HG03439 (cell line): ENCODE measurements around the gene DGAT2L6.
"Not testable (repeated sequence)": the region's sequence is repeated elsewhere in the genome, so short reads cannot be mapped to it uniquely, and the experiment has no call there.

ENCODE experiments used
- ATAC-seq: cut with Tn5 transposase; IDR thresholded peaks from one replicate; pipeline ENCODE4 v1.9.1; 2021; ENCODE audit warnings: mild to moderate bottlenecking, moderate library complexity; ENCODE audit not compliant: unreplicated experiment

The DGAT2L6 gene

DNA sequence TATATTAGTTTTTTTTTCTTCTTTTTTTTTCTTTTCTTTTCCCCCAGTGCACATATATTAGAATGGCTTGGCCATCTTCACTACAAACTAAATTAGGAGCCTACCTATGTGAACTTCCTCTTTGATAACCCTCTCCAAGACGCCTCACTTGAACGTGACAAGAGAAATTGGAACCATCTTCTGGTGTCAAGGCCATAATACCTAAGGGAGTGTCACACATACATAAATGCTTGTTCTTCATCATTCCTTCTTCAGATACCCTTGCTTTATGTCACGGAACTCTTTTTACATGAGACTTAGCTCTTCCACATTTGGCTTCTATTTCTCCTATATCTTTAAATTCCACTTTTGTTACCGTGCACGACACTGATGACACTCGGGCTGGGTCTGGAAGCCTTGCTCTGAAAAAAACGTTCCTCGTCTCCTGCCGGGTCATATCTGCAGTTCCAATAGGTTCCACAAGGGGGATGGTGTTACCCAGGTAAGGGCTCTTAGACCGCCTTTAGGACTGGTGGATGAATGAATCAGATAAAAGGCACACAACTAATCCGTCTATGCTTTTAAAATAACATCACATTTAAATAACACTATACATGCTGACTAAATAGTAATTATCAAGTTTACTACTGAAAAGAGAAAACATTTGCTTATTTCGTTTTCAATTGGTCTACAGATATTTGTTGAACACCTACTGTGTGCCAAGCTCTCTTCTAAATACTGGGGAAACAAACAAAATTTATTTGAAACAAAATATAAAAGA lies 19.9 kb downstream of the DGAT2L6 start:
- no peak for ATAC-seq

DNA sequence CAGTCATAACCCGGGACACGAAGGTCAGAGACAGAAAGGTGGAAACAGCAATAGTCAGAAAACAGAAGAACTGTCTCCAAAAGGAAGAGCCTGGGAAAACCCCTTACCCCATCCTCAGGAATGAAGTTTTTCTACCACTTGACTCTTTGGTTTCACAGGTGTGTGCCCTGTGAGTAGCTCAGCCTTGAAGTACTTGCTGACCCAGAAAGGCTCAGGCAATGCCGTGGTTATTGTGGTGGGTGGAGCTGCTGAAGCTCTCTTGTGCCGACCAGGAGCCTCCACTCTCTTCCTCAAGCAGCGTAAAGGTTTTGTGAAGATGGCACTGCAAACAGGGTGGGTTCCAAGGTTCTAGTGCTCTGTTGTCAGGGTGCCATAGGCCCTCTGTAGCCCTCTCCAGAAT lies 24.4 kb downstream of the DGAT2L6 start:
- ATAC-seq = no peak

DNA sequence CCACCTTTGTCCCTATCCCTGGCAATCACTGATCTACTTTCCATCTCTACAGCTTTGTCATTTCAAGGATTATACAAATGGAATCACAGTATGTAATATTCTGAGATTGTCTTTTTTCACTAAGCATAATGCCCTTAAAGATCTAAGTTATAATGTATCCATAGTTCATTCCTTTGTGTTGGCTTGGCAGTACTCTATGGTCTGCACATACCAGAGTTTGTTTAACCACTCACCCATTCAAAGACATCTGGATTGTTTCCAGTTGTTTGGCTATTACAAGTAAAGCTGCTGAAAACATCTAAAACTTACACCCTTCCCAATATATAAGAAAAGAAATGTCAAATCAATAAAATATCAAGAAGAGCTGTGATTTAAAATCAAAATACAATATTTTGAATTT lies 31.2 kb downstream of the DGAT2L6 start:
- no peak for ATAC-seq

DNA sequence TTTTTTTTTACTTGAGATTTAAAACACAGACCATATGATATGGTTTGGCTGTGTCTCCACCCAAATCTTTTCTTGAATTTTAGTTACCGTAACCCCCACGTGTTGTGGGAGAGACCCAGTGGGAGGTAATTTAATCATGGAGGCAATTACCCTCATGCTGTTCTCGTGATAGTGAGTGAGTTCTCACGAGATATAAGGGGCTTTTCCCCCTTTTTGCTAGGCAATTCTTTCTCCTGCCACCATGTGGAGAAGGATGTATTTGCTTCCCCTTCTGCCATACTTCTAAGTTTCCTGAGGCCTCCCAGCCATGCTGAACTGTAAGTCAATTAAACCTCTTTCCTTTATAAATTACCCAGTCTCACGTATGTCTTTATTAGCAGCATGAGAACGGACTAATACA lies 32.3 kb downstream of the DGAT2L6 start:
- not testable (repeated sequence) for ATAC-seq

DNA sequence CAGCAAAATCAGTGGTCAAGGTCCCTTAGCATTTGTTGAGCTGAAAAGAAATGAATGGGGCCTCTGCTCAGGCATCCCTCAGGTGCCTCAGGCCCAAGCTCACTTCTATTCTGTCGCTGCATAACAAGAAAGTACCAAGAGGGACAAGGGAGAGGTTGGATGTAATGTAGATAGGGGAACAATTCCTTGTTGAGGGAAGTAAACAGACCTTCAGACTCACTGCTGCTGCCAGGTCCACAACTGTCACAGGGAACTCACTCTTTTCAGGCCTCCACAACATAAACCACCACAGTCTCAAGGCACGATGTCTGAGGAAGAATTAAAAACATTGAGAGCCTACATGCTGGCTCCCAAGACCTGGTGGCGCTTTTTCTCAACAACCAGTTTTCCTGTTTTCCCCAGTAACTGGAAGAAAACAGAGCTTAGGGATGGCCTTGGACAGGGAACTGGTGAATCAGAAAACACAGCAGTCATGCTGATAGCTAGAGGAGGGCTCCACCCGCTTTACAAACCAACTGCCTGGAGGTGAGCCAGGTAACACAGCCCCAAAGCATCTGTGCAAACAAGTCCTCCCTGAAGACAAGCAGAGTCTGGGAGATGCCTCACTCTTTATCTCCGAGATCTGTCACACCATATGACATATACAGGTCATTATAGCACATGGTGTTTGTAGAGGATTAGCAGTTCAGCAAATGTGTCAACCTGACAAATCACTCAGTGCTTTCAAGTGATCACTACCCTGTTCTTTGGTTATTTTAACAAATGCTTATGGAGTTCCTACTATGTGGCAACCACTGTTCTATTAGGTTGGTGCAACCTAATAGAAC lies 42.9 kb downstream of the DGAT2L6 start:
- no peak for ATAC-seq

DNA sequence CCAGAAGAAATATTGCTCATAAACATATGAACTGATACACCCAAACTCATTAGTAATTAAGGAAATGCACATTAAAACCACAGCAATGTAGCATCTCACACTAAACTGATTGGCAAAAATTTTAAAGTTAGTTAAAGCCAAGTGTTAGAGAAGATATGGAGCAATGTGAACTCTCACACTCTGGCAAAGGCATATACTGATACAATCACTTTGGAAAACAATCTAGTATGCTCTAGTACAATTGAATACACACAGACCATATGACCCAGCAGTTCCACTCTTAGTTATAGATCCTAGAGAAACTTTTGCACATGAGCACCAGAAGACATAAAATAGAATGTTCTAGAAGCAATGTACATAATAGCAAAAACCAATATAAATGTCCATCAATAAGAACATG lies 48.8 kb downstream of the DGAT2L6 start:
- no peak for ATAC-seq

DNA sequence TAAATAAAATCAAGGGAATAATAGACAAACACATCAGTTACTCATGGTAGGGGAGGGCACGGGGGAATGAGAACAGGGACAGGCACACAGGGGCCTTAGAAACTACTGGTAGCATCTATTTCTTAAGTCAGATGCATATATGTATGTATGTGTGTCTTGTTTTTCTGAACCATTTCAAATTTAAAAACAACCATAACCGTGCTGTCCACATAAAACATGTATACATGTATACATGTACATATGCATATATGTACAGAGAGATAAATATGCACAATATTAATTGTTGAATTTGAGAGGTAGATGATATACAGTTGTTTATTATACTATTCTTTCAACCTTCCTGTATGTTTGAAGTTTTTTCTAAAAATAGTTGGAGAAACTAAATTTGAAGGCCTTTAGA lies 49.4 kb downstream of the DGAT2L6 start:
- no peak for ATAC-seq

DNA sequence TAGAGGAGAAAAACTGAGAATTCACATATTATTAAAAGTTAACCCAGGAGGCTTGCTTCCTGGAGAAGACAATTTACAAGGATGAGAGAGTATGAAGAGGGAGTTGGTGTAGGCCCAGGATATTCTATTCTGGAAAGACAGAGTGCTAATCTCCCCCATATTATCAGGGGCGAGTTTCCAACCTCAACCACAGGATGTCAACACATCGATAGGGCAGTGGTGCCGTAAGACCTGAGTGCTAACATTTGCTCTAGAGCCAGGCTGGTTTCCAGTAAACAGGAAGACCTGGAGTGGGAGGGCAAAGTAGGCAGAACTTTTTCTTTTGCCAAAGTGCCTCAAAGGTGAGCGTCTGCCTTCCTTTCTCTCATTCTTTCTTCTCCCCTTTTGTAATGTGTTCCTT lies 54.4 kb downstream of the DGAT2L6 start:
- ATAC-seq = no peak

DNA sequence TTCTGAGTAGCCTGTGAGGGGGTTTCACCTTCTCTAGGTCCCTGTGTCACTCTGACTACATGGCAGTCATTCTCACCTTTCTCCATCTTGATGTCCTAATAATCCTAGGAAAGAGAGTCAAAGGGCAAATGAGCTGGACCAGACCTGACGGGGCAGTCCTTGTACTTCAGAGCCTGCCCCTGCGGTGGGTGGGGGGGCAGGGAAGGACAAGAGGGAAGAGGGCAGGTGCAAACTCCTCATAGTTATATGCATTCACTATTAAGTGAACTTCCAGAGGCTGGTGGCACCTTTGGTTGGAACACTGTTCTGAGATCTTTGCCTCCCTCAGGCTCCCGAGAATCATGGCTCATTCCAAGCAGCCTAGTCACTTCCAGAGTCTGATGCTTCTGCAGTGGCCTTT lies 57.1 kb downstream of the DGAT2L6 start, which contains the start of gene AWAT1:
AWAT1 (plus strand) TSS at position 301 of the 400 bp plus-strand sequence; CDS start at position 342, 41 bp downstream.
- ATAC-seq = no peak

DNA sequence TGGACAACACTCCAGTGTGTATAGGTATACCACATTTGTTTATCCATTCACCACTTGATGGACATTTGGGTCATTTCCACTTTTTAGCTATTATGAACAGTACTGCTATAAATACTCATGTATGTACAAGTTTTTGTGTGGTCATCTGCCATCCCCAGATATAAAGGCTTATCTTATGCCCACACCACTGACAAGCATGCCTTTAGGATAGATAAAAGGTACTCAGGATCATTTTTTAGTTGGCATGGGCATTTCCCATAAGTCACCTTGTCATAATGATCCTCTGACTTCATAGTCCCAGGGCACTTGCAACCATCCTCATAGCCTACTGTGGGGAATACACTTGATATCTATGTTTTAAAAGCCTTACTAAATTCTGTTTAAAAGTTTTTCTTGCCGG lies 63.5 kb downstream of the DGAT2L6 start:
- ATAC-seq = no peak

DNA sequence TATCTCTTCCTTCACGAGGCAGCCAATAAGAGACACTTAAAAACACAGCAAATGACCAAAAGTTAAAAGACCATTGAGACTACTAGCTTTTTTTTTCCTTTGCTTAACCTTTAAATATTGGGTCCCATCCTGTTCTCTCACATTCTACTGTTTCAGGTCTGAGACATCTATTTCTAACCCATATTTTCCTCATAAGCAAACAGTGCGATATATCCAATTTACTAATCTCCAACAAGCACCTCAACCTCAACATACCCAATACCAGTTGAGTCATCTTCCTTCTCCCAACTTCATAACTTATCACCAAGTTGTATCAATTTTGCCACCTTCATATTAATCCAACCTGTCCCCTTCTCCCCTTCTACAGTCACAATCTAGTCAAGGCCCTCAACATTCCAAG lies 64.2 kb downstream of the DGAT2L6 start:
- ATAC-seq = no peak

DNA sequence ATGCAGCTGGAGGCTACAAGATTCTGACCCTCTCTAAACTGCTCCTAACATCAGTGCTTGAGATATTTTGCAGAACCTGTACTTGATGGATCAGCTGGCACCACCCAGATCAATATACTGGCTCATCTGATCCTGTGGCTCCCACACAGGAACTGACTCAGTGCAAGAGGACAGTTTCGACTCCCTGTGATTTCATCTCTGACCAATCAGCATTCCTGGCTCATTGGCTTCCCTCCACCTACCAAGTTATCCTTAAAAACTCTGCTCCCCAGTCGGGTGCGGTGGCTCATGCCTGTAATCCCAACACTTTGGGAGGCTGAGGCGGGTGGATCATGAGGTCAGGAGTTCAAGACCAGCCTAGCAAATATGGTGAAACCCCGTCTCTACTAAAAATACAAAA lies 66.3 kb downstream of the DGAT2L6 start:
- ATAC-seq = not testable (repeated sequence)

DNA sequence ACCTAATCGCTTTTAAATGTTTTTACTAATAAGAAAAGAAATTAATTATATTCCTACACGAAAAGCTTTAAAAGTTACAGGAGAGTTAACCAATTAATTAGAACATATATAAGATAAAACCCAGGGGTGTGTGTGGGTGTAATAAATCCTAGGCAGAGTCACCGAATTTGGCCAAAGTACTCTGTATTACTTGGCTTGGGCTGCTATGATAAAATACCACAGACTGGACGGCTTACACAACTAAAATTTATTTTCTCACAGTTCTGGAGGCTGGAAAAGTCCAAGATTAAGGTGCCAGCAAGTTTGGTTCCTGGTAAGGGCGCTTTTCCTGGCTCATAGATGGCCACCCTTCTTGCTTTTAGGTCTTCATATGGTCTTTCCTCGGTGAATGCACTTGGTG lies 67.6 kb downstream of the DGAT2L6 start:
- ATAC-seq = no peak

DNA sequence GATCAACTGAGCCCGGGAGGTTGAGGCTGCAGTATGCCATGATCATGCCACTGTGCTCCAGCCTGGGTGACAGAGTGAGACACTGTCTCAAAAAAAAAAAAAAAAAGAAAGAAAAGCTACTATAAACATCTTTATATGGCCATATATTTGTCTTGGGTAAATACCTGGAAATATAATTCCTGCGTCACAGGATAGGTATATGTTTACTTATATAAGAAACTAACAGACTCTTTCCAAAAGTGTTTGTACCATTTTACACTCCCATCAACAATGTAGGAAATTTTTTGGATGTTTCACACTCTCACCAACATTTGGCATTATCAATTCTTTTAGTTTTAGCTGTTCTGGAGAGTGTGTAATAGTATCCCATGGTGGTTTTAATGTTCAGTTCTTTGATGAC lies 70.0 kb downstream of the DGAT2L6 start:
- no peak for ATAC-seq

DNA sequence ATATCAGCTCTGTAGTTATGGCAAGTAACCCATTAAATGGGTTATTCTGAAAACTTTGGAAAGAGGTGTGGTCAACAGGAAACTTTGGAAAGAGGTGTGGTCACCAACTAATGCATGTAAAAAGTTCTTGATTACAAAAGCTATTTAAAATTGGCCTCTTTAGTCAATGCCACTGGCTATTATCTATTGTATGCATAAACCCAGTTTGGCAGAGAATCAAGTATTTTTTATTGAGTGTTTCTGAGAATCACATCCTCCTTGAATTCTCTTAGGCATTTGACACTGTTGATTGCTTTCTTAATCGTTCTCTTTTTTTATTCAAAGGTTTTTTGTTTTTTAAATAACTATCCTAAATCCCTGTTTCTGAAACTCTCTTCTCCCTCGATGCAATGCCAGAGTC lies 75.2 kb downstream of the DGAT2L6 start:
- ATAC-seq = no peak

DNA sequence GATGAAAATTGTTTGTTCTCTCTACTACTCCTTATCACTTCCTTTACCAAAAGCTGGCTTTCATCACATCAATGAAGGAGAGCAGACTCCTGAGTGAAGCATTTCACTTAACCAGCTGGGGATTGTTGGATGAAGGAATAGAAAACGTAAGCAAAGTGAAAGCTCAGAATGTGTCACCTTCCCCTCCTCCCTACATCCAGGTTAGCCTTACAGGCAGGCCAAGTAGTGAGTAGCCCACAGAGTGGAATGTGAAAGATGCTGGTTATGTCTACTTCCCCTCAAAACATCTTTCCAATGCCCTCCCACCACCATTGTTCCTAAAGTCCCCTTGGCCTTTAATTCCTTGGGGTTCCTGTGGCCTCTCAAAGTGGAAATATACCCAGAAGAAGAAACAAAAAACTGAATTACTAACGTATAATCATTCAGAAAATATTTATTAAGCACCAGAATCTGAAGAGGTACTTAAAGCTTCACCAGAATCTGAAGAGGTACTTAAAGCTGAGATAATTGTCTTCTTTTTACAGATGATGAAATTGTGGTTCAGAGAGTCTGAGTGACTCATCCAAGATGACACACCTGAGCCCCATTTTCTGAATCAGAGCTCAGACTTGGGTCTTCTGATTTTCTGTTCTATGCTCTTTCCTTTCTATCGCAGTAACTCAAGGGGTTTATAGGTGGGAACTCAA lies 76.2 kb downstream of the DGAT2L6 start:
- ATAC-seq = no peak

DNA sequence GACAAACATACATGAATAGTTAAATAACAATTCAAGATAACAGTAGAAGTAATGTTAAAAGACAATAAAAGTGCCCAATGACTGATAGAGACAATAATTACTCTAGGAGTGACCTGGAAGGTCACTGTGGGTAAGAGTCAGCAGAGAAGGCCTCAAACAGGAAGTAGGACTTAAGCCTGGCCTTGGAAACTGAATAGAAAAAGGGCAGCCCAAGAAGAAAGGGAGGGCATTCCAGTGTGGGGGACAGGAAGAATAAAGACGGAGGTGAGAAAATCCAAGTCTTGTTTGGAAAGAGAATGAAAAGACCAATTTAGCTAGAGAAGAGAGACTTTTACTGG lies 76.7 kb downstream of the DGAT2L6 start:
- no peak for ATAC-seq

DNA sequence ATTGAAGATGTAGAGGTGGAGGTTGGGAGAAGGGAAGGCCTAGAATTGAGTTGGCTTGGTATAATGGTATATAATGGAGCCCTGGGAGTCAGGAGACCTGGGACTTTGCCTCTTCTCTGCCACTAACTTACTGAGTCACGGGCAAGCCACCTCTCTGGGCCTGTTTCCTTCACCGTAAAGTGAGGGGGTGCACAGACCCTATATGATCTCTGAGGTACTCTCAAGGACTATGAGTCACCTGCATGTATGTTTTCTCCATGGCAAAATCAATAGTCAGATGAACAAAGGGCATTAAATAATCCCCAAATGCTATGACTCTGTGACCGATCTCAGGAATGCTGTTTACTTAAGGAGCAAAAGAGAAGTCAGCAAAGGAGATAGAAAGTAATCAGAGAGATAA lies 77.6 kb downstream of the DGAT2L6 start:
- ATAC-seq = no peak
